GM12878 (cell line): ENCODE data around the gene PATJ.

ENCODE experiments used
- CEBPB ChIP-seq, 2 experiments: fragments of 150-350 bp in 1 of 2; IDR thresholded peaks; 2 replicates each; pipeline ENCODE4 v1.6.1; 2012 to 2014; ENCODE audit warnings: low read depth in 2 of 2, low read length in 2 of 2, borderline replicate concordance in 1 of 2, inconsistent platforms in 1 of 2
- CEBPZ ChIP-seq: fragments of 150-350 bp; IDR thresholded peaks from 2 replicates; pipeline ENCODE4 v1.6.1; 2016; ENCODE audit warnings: low read depth, low read length
- CREB1 ChIP-seq: IDR thresholded peaks from 2 replicates; pipeline ENCODE4 v1.6.1; 2012; ENCODE audit warnings: low read depth, mild to moderate bottlenecking, inconsistent platforms
- CTCF ChIP-seq, 3 experiments: IDR thresholded peaks in 2 of 3; conservative IDR thresholded peaks in 1 of 3; 2 replicates each; pipeline ENCODE4 v1.5.1; 2011; ENCODE audit warnings: low read depth in 3 of 3, low read length in 3 of 3, mild to moderate bottlenecking in 3 of 3, control low read depth in 2 of 3, moderate library complexity in 2 of 3, inconsistent platforms in 1 of 3, mixed read lengths in 1 of 3; ENCODE audit not compliant: control insufficient read depth in 2 of 3, insufficient read depth in 1 of 3; ENCODE audit errors: extremely low read depth in 1 of 3
- GATAD2B ChIP-seq: fragments of 450-650 bp; conservative IDR thresholded peaks from 2 replicates; pipeline ENCODE4 v1.6.1; 2017; ENCODE audit warnings: low read depth, mild to moderate bottlenecking, moderate library complexity
- NR2F1 ChIP-seq: fragments of 450-650 bp; conservative IDR thresholded peaks from 2 replicates; pipeline ENCODE4 v1.6.1; 2017; ENCODE audit warnings: mild to moderate bottlenecking
- POLR2A ChIP-seq: IDR thresholded peaks from 2 replicates; pipeline ENCODE4 v1.6.1; 2011; ENCODE audit warnings: low read depth, mild to moderate bottlenecking, low read length
- SP1 ChIP-seq: IDR thresholded peaks from one replicate; pipeline ENCODE4 v1.6.1; 2011; ENCODE audit warnings: low read depth, low read length
- ZNF24 ChIP-seq: fragments of 450-650 bp; IDR thresholded peaks from 2 replicates; pipeline ENCODE4 v1.6.1; 2017; ENCODE audit warnings: antibody characterized with exemption, mild to moderate bottlenecking
- TF ChIP-seq, protein P1 (sequence below): IDR thresholded peaks from 2 replicates; pipeline ENCODE4 v1.6.1; 2012; ENCODE audit warnings: mild to moderate bottlenecking, low read depth, low read length

DNA sequence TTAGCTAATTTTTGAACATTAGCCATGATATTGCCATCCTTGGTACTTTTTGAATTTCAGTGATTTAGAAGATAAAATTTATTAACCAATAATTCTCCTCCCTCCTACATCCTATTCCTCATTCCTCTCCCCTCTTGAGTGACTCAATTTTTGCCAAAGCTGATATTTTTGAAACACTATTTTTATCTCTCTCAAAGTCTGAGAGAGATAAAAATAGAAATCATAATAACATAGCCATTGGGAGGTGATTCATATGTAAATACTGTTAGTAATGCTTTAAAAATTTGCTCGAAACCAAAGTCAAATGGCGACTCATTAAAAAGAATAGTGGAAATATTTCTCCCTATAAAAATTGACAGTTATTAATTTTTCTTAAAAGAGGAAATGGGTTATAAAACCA, 97.4 kb downstream of the PATJ start:
- no peak for TF ChIP-seq CTCF (IDR thresholded peaks at IDR 0.05 in 2 of 3, conservative IDR thresholded peaks at IDR 0.05 in 1 of 3; ENCODE audit: control insufficient read depth in 2 of 3, extremely low read depth in 1 of 3, insufficient read depth in 1 of 3, low read depth in 3 of 3, low read length in 3 of 3)
- TF ChIP-seq, protein P1, sequence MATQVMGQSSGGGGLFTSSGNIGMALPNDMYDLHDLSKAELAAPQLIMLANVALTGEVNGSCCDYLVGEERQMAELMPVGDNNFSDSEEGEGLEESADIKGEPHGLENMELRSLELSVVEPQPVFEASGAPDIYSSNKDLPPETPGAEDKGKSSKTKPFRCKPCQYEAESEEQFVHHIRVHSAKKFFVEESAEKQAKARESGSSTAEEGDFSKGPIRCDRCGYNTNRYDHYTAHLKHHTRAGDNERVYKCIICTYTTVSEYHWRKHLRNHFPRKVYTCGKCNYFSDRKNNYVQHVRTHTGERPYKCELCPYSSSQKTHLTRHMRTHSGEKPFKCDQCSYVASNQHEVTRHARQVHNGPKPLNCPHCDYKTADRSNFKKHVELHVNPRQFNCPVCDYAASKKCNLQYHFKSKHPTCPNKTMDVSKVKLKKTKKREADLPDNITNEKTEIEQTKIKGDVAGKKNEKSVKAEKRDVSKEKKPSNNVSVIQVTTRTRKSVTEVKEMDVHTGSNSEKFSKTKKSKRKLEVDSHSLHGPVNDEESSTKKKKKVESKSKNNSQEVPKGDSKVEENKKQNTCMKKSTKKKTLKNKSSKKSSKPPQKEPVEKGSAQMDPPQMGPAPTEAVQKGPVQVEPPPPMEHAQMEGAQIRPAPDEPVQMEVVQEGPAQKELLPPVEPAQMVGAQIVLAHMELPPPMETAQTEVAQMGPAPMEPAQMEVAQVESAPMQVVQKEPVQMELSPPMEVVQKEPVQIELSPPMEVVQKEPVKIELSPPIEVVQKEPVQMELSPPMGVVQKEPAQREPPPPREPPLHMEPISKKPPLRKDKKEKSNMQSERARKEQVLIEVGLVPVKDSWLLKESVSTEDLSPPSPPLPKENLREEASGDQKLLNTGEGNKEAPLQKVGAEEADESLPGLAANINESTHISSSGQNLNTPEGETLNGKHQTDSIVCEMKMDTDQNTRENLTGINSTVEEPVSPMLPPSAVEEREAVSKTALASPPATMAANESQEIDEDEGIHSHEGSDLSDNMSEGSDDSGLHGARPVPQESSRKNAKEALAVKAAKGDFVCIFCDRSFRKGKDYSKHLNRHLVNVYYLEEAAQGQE: no peak
- TF ChIP-seq CEBPZ: no peak
- no peak for TF ChIP-seq ZNF24
- TF ChIP-seq GATAD2B: no peak
- no peak for TF ChIP-seq SP1
- TF ChIP-seq CREB1: no peak
- TF ChIP-seq CEBPB (IDR thresholded peaks at IDR 0.05; ENCODE audit: borderline replicate concordance in 1 of 2, low read depth in 2 of 2, low read length in 2 of 2): no peak
- TF ChIP-seq POLR2A: no peak
- no peak for TF ChIP-seq NR2F1
